GOT3 (cell line): ENCODE measurements around the gene LRRFIP2.
"Not testable (repeated sequence)": the region's sequence is repeated elsewhere in the genome, so short reads cannot be mapped to it uniquely, and the experiment has no call there.

Source experiments
- DNase-seq: peaks from one replicate; lab custom pipeline; 2025; ENCODE audit warnings: mixed read lengths; lab: John Stamatoyannopoulos, UW

LRRFIP2 gene

DNA sequence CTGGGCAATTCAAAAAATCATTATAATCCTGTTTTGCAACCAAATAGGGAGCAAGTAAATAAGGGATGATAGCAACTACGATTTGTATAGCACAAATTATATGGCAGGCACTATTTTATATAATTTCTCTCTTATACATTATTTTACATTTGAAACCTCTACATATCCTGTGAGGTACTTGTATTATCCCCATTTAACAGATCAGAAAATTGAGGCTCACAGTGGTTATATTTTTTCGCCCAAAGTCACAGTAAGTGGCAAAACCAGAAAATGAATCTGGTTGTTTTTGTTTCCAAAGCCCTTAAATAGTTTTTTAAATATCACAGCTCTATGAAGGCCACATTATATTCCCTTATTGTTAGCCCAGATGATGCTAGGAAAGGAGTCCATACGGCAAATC is 106.8 kb downstream of the LRRFIP2 start:
- DNase-seq, result no peak

DNA sequence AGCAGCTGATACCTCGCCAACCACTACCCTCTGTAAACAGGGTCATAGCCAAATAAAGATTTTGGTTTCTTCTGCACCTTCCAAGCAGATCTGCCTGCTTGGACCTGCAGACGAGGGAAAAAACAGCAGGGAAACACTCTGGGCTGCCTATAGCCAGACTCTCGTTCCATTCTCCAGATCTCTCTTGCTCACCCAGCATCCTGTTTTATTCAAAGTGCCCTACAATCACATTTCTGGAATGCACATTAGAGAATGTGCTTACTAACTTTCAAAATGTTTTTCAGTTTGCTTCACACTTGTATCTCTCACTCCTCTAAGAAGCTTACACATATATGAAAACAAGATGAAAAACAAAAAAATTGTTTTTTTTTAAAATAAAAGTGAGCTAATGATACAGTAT is 109.6 kb downstream of the LRRFIP2 start:
- DNase-seq, result no peak

GRCh38 chr3:37058117-37058516 is 116.3 kb downstream of the LRRFIP2 start:
- DNase-seq, result no peak

DNA sequence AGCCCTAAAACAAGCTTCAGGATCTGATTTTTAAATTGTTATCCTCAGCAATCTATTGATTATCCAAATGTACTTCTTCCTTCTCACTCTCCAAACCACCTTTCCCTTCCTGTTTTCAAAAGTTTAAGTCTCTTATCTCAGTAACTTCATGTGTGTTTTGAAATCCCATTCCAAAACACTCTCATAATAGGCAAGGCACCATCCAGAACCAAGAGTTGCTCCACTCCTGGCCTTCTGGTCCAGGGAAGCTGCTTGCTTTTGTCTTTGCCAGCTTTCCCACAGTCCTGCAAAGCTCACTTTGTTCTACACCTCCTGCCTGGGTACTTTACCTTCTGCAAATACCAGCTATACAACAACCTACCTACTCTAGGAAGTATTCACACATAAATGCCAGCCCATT is 117.6 kb downstream of the LRRFIP2 start:
- DNase-seq, result no peak

DNA sequence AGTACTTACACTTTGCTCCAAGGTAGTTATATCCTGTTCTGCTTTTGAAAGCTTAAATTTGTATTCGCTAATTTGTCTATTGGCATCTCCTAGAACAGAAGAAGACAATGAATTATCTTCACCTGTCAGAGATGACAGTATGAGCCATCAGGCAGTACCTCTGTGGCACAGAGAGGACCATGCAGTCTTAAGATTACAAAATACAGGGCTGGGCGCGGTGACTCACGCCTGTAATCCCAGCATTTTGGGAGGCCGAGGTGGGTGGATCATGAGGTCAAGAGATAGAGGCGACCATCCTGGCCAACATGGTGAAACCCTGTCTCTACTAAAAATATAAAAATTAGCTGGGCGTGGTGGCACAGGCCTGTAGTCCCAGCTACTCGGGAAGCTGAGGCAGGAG is 119.3 kb downstream of the LRRFIP2 start:
- DNase-seq, result not testable (repeated sequence)

GRCh38 chr3:37054370-37054769 is 120.0 kb downstream of the LRRFIP2 start:
- no peak for DNase-seq

GRCh38 chr3:37053753-37054152 is 120.6 kb downstream of the LRRFIP2 start:
- no peak for DNase-seq

- DNase-seq, result no peak
Measured at GRCh38 chr3:37053337-37053736, 121.0 kb downstream of the LRRFIP2 start.

- no peak for DNase-seq
Measured at GRCh38 chr3:37052860-37053259, 121.5 kb downstream of the LRRFIP2 start.

- DNase-seq, result no peak
Measured at GRCh38 chr3:37050282-37050681, 124.1 kb downstream of the LRRFIP2 start.

GRCh38 chr3:37042712-37043111 is 131.7 kb downstream of the LRRFIP2 start:
- DNase-seq, result not testable (repeated sequence)

DNA sequence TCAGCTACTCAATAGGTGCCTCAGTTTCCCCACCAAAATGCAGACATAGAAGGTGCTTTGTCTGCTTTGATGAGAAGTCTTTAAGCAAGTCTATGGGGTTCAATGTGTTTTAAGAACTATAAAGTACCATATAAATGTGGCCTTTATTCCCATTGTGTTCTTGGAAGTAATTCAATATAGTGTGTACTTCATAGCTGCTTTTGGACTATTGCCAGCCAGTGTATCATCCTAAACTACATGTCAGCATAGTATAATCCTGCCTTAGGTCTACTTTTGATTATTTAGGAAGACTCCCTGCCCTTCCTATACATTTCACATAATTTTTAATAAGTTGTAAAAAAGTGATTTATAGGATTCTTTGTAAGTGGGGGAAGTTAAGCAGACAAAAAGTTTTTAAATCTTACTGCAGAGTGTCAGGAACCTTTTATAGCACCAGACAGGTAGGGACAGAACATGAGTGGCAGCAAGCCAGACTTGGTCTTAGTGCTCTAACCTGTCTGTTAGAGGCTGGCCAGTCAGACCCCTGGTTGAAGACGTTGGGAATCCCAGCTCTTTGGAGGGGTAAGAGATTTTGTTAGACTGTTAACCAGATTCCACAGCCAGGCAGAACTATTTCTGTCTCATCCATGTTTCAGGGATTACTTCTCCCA is 132.7 kb downstream of the LRRFIP2 start:
- no peak for DNase-seq

DNA sequence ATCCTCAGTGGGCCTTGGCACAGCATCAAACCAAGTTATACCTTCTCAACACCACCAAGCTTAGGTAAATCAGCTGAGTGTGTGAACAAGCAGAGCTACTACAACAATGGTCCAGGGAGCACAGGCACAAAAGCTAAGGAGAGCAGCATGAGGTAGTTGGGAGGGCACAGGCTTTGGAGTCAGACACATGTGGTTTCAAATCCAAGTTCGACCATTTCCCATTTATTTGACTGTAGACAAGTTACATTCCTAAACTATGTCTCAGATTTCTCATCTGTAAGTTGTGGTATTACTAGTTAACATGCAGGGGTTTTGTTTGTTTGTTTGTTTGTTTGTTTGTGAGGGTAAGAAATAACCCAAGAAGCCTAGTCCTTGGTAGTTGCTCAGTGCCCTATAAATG is 134.2 kb downstream of the LRRFIP2 start:
- DNase-seq, result no peak

- DNase-seq, result no peak
Measured at GRCh38 chr3:37039161-37039846, 135.1 kb downstream of the LRRFIP2 start.

DNA sequence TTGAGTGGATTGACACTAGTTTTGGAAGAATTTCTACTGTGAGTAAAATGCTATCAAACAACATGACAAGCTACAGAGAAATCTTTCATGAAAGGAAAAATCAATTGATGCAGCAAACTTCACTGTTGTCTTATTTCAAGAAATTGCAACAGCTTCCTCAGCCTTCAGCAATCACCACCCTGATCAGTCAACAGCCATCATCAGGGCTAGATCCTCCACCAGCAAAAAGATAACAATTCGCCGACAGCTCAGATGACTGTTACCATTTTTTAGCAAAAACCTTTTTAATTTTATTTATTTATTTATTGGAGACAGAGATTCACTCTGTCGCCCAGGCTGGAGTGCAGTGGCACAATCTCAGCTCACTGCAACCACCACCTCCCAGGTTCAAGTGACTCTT is 137.0 kb downstream of the LRRFIP2 start:
- DNase-seq, result no peak

DNA sequence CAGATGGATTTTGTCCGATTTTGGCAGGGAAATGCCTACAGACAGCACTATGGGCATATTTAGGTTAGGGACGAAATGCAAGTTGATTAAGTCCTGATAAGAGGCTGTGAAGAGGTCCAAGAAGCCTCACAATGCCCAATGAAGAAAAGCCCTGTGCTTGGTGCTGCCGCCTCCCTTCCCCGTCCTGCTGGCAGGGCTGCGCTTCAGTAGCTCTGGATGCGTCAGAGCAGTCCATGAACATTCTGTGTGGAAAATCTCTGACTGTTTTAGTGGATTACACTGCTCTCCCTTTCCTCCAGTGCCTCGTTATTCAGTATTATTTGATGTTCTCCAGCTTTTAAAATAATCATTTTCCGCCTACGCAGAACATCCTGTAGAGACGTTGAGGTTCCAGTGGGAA is 141.4 kb downstream of the LRRFIP2 start:
- no peak for DNase-seq

DNA sequence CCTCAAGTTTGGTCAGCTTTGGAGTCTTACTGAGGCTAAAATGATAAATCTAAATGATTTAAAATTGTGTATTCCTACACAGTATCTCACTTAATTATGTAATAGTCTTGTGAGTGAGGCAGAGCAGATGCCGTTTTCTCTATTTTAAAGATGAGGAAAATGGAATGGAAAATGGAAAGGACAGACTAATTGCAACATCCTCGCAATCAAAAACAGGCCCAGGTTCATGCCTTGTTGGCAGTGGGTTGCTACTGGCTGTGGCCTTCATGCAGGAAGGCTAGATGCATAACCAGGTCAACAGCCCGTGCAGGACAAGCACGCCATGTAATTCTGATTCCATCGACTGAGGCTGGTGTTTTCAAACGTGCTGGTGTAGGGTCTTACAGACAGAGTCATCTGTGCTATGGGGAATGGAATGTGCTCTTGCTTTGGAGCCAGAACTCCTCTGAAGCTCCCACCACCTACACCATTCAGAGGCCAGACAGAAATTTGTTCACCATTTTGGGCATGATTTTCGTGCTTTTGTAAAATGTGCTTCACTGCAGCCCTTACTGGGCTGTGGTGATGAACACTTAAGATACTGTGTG is 143.2 kb downstream of the LRRFIP2 start:
- no peak for DNase-seq

DNA sequence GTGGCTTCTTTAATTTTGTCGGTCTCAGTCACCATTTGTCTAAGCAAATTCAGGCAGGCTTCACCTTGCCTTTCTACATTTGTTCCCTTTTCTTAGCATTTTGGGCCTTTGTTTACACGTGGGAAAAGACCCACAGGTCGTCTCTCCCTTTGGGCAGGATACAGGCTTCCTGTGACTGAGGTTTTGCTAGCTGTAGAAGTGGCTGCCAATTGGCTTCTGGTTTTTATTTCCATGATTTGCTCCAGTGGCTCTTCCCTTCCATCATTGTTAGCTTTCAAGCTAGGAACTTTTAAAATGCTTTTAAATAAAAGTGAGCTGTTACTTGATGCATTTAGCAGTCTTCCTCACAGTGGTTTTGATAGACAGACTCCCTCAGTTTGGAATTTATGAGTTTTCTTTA is 143.8 kb downstream of the LRRFIP2 start:
- no peak for DNase-seq

- DNase-seq, result no peak
Measured at GRCh38 chr3:37029516-37030163, 144.7 kb downstream of the LRRFIP2 start.

DNA sequence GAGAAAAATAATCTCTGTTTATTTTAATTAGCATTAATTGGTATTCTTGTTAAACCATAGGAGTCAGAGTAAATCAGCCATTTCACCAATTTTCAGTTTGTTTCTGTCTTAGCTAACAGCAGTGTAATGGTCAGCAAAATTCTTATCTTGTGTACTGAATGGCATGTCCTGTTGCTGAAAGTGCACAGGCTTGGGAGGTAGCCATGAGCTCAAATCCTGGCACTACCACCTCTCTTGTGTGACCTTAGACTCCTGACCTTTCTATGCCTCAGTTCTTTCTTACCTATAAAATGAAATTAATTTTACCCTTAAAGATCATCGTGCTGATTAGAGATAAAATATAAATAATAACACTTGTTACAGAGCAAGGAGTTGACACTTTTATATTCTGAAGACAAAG is 145.3 kb downstream of the LRRFIP2 start:
- no peak for DNase-seq

GRCh38 chr3:37028329-37028728 is 146.1 kb downstream of the LRRFIP2 start:
- no peak for DNase-seq

DNA sequence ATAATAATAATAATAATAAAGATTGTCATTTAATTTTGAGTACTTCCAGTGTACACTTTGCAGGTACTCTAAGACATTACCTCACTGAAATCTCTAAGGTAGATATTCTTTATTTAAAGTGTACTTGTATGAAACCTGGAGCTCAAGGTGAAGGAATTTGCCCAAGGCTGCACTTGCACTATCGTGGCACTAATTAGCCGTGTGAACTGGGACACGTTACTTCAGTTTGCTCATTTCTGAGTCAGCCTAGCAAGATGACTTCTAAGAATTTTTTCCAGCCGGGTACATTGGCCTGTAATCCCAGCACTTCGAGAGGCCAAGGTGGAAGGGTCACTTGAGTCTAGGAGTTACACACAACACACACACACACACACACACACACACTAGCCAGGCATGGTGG is 147.5 kb downstream of the LRRFIP2 start:
- no peak for DNase-seq
